Measurements from ENCODE around the gene LCN2.

LCN2 gene

GRCh38 chr9:128102861-128103588 is 46.2 kb upstream of the LCN2 start:
- H3K9ac ChIP-seq (ENCODE audit: low read length) = no peak overlapping the region
- no peaks in the 10 kb centered on the region for H3F3A ChIP-seq (ENCODE audit: insufficient read depth)
- no peak overlapping the region for H2AFZ ChIP-seq (ENCODE audit: low read depth, low read length, severe bottlenecking)
- H3K27me3 ChIP-seq (ENCODE audit: low read length) = no peaks in the 10 kb centered on the region
- no peaks in the 10 kb centered on the region for H4K20me1 ChIP-seq (ENCODE audit: low read depth, low read length)
- peaks cover 21% of the 10 kb centered on the region for H3K79me2 ChIP-seq (ENCODE audit: insufficient read depth, low read length)
- TF ChIP-seq CTCF (IDR thresholded peaks at IDR 0.05; ENCODE audit: insufficient read depth, low read length, poor library complexity, severe bottlenecking) (no peak), EZH2phosphoT487 (conservative IDR thresholded peaks at IDR 0.05; ENCODE audit: low read length) (no peak)
- H3K9me3 ChIP-seq (ENCODE audit: insufficient read depth, low read length) = no peaks in the 10 kb centered on the region
- H3K4me2 ChIP-seq (ENCODE audit: low read depth, low read length, poor library complexity, severe bottlenecking) = no peak overlapping the region
- no peak overlapping the region for H3K4me3 ChIP-seq (ENCODE audit: insufficient read depth, low read length, poor library complexity, severe bottlenecking)
- H3K27ac ChIP-seq (ENCODE audit: low read depth, low read length) = no peak overlapping the region
- H3K36me3 ChIP-seq (ENCODE audit: low read length) = no peaks in the 10 kb centered on the region
- H3K9me2 ChIP-seq (replicated peaks; ENCODE audit: insufficient read depth, low read length) = no peaks in the 10 kb centered on the region

- H3K9ac ChIP-seq (ENCODE audit: low read length) = no peak overlapping the region
- no peaks in the 10 kb centered on the region for H4K20me1 ChIP-seq (ENCODE audit: low read depth, low read length)
- H2AFZ ChIP-seq (ENCODE audit: low read depth, low read length, severe bottlenecking) = no peak overlapping the region
- H3K4me3 ChIP-seq (ENCODE audit: insufficient read depth, low read length, poor library complexity, severe bottlenecking) = no peak overlapping the region
- H3K9me2 ChIP-seq (replicated peaks; ENCODE audit: insufficient read depth, low read length) = no peaks in the 10 kb centered on the region
- TF ChIP-seq CTCF (IDR thresholded peaks at IDR 0.05; ENCODE audit: insufficient read depth, low read length, poor library complexity, severe bottlenecking) = no peak
- no peaks in the 10 kb centered on the region for H3K36me3 ChIP-seq (ENCODE audit: low read length)
- H3F3A ChIP-seq (ENCODE audit: insufficient read depth) = no peaks in the 10 kb centered on the region
- H3K79me2 ChIP-seq (ENCODE audit: insufficient read depth, low read length) = peaks cover 16% of the 10 kb centered on the region; the same call in 1 of the 2 replicates
- H3K4me2 ChIP-seq (ENCODE audit: low read depth, low read length, poor library complexity, severe bottlenecking) = no peak overlapping the region
- no peaks in the 10 kb centered on the region for H3K9me3 ChIP-seq (ENCODE audit: insufficient read depth, low read length)
- H3K27ac ChIP-seq (ENCODE audit: low read depth, low read length) = no peak overlapping the region
- no peaks in the 10 kb centered on the region for H3K27me3 ChIP-seq (ENCODE audit: low read length)
Observed at GRCh38 chr9:128103589-128103962, 45.7 kb upstream of the LCN2 start.

GRCh38 chr9:128104171-128104618 is 45.1 kb upstream of the LCN2 start:
- H3K79me2 ChIP-seq (ENCODE audit: insufficient read depth, low read length) = peaks cover 10% of the 10 kb centered on the region; the same call in 1 of the 2 replicates
- H3K27me3 ChIP-seq (ENCODE audit: low read length) = no peaks in the 10 kb centered on the region
- H3K9me2 ChIP-seq (replicated peaks; ENCODE audit: insufficient read depth, low read length) = no peaks in the 10 kb centered on the region
- no peak overlapping the region for H2AFZ ChIP-seq (ENCODE audit: low read depth, low read length, severe bottlenecking)
- H3K9me3 ChIP-seq (ENCODE audit: insufficient read depth, low read length) = no peaks in the 10 kb centered on the region
- no peak overlapping the region for H3K4me3 ChIP-seq (ENCODE audit: insufficient read depth, low read length, poor library complexity, severe bottlenecking)
- no peak overlapping the region for H3K27ac ChIP-seq (ENCODE audit: low read depth, low read length)
- no peak overlapping the region for H3K9ac ChIP-seq (ENCODE audit: low read length)
- no peaks in the 10 kb centered on the region for H3F3A ChIP-seq (ENCODE audit: insufficient read depth)
- H4K20me1 ChIP-seq (ENCODE audit: low read depth, low read length) = no peaks in the 10 kb centered on the region
- no peak overlapping the region for H3K4me2 ChIP-seq (ENCODE audit: low read depth, low read length, poor library complexity, severe bottlenecking)
- H3K36me3 ChIP-seq (ENCODE audit: low read length) = no peaks in the 10 kb centered on the region
- no peak for TF ChIP-seq CTCF (IDR thresholded peaks at IDR 0.05; ENCODE audit: insufficient read depth, low read length, poor library complexity, severe bottlenecking)
- TF ChIP-seq EZH2phosphoT487 (conservative IDR thresholded peaks at IDR 0.05; ENCODE audit: low read length) = no peak
